Measurements from ENCODE around the gene CCSER1.
"Not testable (repeated sequence)": the region's sequence is repeated elsewhere in the genome, so short reads cannot be mapped to it uniquely, and the experiment has no call there.

The CCSER1 gene

GRCh38 chr4:91317434-91317833 lies 1190.2 kb downstream of the CCSER1 start:
- DNase-seq: no peak

DNA sequence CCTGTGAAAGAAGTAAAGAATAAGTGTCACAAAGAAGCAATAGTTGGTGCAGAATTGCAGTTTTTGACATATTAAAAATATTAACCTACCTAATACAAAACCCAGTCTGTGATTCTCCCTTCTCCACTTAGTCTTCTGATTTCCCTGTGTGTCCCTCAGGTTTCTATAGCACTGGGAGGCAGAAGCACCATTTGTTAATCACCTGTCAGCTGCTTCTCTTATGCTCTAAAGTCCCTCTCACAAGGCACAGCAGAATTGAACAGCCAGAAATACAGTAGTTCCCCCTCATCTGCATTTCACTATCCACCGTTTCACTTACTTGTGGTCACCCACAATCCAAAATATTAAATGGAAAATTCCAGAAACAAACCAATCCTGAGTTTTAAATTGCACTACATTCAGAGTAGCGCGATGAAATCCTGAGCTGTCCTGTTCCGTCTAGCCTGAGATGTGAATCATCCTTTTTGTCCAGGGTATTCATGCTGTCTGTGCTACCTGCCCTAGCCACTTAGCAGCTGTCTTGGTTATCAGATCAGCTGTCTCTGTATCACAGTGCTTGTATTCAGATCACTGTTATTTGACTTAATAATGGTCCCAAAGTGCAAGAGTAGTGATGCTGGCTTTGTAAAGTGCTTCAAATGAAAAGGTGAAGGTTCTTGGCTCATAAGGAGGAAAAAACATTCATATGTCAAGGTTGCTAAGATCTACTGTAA lies 1192.5 kb downstream of the CCSER1 start:
- no peak for DNase-seq

DNA sequence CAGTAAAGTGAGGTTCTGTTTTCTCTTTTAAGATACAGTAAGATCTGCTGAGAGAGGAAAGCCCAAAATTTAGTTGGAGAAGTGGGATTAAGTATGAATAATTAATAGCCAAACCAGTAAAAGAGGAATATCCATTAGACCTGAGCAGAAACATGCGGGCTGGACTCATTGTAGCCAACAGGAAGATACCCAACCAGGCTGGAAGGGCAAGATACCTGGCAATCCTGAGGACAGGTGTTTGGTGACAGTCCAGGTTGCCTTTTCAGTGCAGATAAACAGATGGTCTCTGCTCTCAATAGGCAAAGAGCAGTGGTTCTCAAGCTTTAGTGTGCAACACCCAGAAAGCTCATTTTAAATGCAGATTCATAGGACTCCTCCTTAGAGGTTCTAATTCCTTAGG lies 1195.8 kb downstream of the CCSER1 start:
- DNase-seq: no peak

DNA sequence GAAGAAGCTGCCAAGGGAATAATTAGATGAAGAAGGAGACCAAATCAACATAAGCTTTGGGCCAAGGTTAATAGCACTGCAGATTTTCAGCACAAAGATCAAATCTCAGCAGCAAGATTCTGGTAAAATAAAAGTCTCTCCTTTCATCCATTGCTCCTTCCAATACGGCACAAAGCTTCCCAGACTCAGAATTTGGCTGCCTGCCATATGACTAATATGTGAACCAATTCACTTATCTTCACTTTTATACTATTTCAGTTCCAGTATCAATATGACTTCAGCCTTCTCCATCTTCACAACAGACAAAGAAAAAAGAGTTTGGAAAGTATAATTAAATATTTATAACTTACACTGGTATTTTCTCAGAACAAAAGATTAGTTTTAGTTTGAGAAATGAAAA lies 1198.3 kb downstream of the CCSER1 start:
- no peak for DNase-seq

DNA sequence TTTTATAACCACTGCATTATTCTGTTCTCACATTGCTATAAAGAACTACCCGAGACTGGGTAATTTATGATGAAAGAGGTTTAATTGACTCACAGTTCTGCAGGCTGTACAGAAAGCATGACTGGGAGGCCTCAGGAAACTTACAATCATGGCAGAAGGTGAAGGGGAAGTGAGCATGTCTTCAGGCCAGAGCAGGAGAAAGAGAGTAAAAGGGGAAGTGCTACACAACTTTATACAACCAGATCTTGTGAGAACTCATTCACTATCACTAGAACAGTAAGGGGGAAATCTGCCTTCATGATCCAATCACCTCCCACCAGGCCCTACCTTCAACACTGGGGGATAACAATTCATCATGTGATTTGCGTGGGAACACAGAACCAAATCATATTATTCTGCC lies 1199.0 kb downstream of the CCSER1 start:
- DNase-seq: not testable (repeated sequence)

DNA sequence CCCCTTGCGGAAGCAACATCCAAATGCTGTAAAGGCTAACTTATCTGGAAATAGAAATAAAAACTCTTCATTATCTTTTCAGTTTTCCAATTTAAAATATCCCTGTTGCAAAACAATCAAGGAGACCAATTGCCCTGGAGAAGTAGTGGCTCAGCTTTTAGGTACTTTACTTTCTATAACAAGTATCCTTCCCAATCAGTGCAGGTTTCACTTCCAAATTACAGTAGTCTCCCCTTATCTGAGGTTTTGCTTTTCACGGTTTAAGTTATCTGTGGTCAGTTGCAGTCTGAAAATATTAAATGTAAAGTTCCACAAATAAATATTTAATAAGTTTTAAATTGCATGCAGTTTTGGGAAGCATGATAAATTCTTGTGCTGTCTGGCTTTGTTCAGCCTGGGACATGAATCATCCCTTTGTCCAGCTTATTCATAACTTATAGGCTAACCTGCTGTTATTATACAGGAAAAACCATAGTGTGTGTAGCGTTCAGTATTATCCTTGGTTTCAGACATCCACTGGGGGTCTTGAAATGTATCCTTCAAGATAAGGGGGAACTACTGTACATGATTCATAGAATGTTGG lies 1203.5 kb downstream of the CCSER1 start:
- no peak for DNase-seq

DNA sequence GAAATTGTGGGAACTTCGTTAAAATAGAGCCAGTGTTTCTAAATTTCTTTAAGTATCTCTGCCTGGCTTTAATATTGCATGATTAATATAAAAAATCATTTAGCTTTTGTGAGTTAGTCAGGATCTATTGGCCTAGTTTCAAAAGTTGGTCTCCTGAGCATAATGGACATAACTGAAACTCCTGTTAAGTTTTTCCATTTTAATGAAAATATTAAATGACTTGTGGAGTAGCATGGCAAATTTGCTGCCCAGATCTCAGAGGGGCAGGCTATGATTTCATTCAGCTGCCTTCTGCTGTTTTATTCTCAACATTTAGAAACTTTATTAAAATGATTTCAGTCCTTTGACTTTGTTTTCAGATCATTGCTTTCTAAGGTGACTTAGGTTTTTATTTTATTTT lies 1213.6 kb downstream of the CCSER1 start:
- DNase-seq: no peak

DNA sequence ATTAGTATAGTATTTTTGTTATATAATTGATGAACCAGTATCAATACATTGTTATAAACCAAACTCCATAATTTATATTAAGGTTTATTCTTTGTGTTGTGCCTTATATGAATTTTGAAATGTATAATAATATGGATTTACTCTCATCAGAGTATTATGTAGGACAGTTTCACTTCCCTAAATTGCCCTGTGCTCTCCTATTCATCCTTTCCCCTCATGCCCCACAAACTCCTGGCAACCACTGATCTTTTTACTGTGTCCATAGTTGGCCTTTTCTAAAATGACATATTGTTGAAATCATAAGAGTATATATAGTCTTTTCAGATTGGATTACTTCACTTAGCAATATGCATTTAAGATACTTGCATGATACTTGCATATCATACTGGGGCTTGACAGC lies 1218.4 kb downstream of the CCSER1 start:
- DNase-seq: no peak

DNA sequence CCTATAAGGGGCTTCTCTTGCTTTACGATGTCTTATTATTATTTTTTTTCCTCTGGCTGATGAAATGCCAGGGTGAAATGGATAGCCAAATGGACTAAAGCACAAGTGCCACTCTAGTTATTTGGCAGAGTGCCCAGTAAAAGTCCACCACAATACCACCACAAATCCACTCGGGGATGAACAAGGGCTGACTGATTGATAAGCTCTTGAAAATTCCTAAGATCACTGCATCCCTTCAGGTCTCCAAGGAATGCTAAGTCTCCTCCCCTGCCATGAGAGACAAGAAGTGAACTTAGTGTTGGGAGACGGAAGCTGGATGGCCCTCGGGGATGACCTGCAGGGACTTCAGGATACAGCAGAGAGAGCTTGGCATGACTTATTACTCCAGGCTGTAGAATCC lies 1229.3 kb downstream of the CCSER1 start:
- DNase-seq: not testable (repeated sequence)

DNA sequence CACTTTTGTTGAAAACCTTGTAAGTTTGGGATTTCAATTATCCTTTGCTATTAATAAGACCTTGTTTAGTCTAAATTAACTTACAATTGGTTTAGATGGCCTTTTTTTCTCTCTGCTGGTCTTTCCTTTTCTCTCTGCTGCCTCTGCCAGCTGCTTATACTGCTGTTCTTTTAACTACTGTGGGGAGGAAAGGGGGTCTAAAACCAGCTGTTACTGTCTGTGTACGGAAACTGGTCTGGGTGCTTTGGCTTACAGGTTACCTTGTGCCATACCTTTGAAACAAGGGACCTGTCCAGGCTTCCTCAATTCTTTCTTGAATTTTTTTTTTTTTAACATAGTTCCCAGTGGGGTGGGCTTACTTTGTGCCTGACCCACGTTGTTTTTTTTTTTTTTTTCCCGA lies 1230.8 kb downstream of the CCSER1 start:
- DNase-seq: not testable (repeated sequence)

DNA sequence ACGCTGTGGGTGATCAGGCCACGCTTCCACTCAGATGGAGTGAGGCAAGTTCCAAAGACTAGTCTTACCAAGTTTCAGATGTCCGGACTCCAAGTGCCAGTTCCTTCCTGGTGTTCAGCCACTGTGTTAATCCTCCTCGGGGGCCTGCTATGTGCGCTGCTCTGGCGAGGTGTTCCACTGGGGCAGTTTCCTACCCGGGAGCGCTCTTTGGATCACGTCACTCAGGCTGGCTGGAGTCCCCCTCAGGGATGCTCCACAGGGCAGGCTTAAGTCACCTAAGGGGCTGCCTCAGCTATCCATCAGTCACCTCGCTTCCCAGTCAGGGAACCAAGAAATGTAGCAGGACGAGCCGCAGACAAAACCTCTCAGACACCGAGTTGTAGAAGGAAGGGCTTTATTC lies 1231.4 kb downstream of the CCSER1 start:
- DNase-seq: not testable (repeated sequence)

GRCh38 chr4:91359041-91360031 lies 1232.1 kb downstream of the CCSER1 start:
- DNase-seq: no peak

GRCh38 chr4:91362125-91362524 lies 1234.9 kb downstream of the CCSER1 start:
- no peak for DNase-seq

DNA sequence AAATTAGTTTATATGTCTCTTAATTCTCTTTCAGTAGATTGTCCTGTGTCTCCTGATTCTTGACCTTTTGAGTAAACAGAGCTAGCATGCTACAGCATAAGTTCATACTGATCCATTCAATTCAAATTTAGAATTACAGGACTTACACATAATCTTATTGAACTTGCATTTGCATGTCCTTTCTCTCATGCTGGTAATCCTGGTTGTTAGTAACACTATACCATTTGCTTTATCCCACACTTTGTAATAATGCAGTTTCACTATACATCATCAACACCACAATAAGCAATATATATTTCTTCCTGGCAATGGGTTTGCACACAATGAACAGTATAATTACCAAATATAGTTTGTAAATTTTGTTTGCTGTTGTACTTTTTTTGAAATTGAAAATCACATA lies 1239.4 kb downstream of the CCSER1 start:
- no peak for DNase-seq

GRCh38 chr4:91369116-91369515 lies 1241.9 kb downstream of the CCSER1 start:
- no peak for DNase-seq

DNA sequence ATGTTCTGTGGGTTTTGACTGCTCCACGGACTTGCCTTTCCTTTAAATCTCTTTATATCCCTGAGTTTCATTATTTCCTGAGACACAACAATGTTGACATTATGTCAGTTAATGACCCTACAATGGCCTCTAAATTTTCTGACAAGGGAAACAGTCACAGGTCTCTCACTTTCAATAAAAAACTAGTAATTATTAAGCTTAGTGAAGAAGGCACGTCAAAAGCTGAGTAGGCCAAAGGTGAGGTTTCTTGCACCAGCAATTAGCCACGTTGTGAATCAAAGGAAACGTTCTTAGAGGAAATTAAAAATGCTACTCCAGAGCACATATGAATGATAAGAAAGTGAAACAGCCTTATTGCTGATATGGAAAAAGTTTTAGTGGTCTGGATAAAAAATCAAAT lies 1246.4 kb downstream of the CCSER1 start:
- no peak for DNase-seq

GRCh38 chr4:91405431-91405830 lies 1278.2 kb downstream of the CCSER1 start:
- DNase-seq: not testable (repeated sequence)

- no peak for DNase-seq
These were observed 1294.8 kb downstream of the CCSER1 start for GRCh38 chr4:91422011-91422410.

DNA sequence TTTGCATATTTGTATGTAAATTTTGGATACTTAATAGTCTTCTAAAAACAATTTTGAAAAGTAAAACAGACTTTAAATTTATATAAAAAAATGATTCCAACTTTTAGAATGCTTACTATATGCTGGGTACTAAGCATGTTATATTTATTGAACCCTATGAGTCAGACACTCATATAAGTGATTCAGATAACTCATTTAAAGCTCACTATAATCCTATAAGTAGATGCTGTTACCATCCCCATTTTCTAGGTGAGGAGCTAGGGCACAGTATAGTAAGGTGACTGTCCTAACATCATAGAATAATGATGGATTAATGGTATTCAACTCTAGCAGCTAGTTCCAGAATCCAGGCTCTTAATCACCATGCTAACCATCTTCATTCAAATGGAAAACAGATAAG lies 1299.5 kb downstream of the CCSER1 start:
- DNase-seq: no peak

GRCh38 chr4:91427171-91427570 lies 1300.0 kb downstream of the CCSER1 start:
- no peak for DNase-seq

- DNase-seq: no peak
These were observed 1307.4 kb downstream of the CCSER1 start for GRCh38 chr4:91434631-91435030.

GRCh38 chr4:91436556-91436955 lies 1309.4 kb downstream of the CCSER1 start:
- no peak for DNase-seq

GRCh38 chr4:91447168-91447567 lies 1320.0 kb downstream of the CCSER1 start:
- no peak for DNase-seq

All from activated CD8-positive, alpha-beta memory T cell treated with anti-CD3 and anti-CD28 coated beads, Interleukin-2, amount 50 U/mL, for 4 hours (primary cell).